GM21423 (cell line): ENCODE results near the gene OR52J3.

Experiments used
- ATAC-seq: cut with Tn5 transposase; IDR thresholded peaks from one replicate; pipeline ENCODE4 v1.9.1; 2021; ENCODE audit warnings: mild to moderate bottlenecking, moderate library complexity; ENCODE audit not compliant: unreplicated experiment

The OR52J3 gene

GRCh38 chr11:5092821-5093585 lies 46.7 kb downstream of the OR52J3 start:
- ATAC-seq: no peak

GRCh38 chr11:5096011-5096410 lies 49.7 kb downstream of the OR52J3 start:
- no peak for ATAC-seq
